Activated CD8-positive, alpha-beta T cell treated with anti-CD3 and anti-CD28 coated beads, Interleukin-2, amount 10 ng/mL, durations not matched to agents 7 days and 5 days (primary cell): ENCODE data around the gene APLP2. TPM values are rescaled to one million over a fixed set of nuclear protein-coding genes. Genes with fewer than 3 reads are reported as not detected.
"Not testable (repeated sequence)": the region's sequence is repeated elsewhere in the genome, so short reads cannot be mapped to it uniquely, and the experiment has no call there.

Experiments used
- ATAC-seq: fragments of 150-1000 bp; cut with Tn5 transposase; one replicate; pipeline ENCODE4 v1.10.0; 2021; ENCODE audit warnings: moderate library complexity
- CTCF ChIA-PET: fragments of 350-600 bp; sonication (Branson Sonifier 250); formaldehyde crosslinking; loops from one replicate; lab custom pipeline; 2021; ENCODE audit warnings: antibody characterized with exemption; lab: Charles Lee
- POLR2A ChIA-PET: fragments of 350-600 bp; sonication (Branson Sonifier 250); formaldehyde crosslinking; loops from one replicate; lab custom pipeline; 2021; ENCODE audit warnings: antibody characterized with exemption; lab: Charles Lee
- DNase-seq: peaks from one replicate; pipeline ENCODE4 v3.0.0-alpha.2; 2020
- H3K27ac Mint-ChIP-seq: one replicate; pipeline ENCODE4 v1.8.0; 2021; ENCODE audit warnings: mild to moderate bottlenecking, mixed read lengths
- H3K27me3 Mint-ChIP-seq: one replicate; pipeline ENCODE4 v1.8.0; 2021; ENCODE audit warnings: low read depth, mixed read lengths
- H3K36me3 Mint-ChIP-seq: one replicate; pipeline ENCODE4 v1.8.0; 2021; ENCODE audit warnings: low read depth, mixed read lengths
- H3K4me1 Mint-ChIP-seq: one replicate; pipeline ENCODE4 v1.8.0; 2021; ENCODE audit warnings: low read depth, mixed read lengths
- H3K4me3 Mint-ChIP-seq: one replicate; pipeline ENCODE4 v1.8.0; 2021; ENCODE audit warnings: mild to moderate bottlenecking, mixed read lengths
- H3K9me3 Mint-ChIP-seq: one replicate; pipeline ENCODE4 v1.8.0; 2022; ENCODE audit warnings: mixed read lengths; ENCODE audit not compliant: insufficient read depth
- total RNA-seq, 2 experiments: library from RNA; stranded (reverse); gene quantifications; one replicate each; pipeline ENCODE4 v1.2.3, GENCODE V29; 2021

Gene APLP2
- total RNA-seq, 2 experiments from 2014 or later = 16.5 to 17.0 TPM

DNA sequence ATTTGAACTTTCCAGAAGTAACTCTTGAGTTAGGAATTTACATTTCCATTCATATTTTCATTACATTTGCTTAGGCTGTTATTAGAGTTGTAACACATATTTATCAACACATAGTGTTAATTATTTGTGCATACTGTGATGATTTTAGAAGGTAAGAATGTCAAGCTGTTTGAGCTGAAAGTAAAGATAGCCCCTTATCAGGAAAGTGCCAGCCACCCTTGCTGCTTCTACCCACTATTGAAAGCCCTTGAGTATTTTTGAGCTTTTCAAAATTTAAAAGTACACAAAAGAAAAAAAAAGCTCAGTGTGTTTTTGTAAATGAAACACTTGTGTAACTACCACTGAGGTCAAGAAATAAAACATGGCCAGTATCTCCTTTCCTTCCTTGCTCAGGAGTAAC, 8.0 kb downstream of the APLP2 start:
- Mint-ChIP-seq H3K9me3 (no peaks in the 10 kb centered on the region), H3K36me3 (no peaks in the 10 kb centered on the region), H3K27me3 (peaks cover 6% of the 10 kb centered on the region), H3K4me1 (no peaks in the 10 kb centered on the region), H3K4me3 (no peak overlapping the region), H3K27ac (no peak overlapping the region)
- ATAC-seq (no peak), DNase-seq (no peak)
- CTCF ChIA-PET = interaction anchor here (0.7 to 2.2 kb wide), 3 partner anchors 54 to 155 kb away, joined by 3 to 8 read pairs (median 5); no protein-coding TSS in a partner anchor
- POLR2A ChIA-PET = no interaction called here

DNA sequence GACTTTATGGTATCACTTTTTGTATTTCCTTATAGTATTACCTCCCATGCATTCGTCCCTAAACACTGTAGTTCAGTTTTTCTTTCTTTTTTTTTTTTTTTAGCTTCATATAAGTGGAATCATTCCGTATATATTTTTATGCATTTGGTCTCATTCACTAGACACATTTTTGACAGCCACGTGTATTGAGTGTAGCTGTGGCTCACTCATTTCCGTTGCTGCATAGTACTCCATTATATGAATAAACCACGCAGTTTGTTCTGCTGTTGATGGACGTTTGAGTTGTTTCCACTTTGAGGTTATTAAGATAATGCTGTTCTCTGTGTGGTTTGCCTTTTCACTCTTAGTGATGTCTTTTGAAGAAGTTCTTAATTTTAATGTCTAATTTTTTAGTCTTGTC, 8.4 kb downstream of the APLP2 start:
- no peaks in the 10 kb centered on the region for H3K4me1 Mint-ChIP-seq
- ChIA-PET POLR2A (interaction anchor here (0.6 kb wide), 1 partner anchor 11 kb away, joined by 3 read pairs; no protein-coding TSS in a partner anchor), CTCF (interaction anchor here (0.7 to 2.2 kb wide), 3 partner anchors 53 to 155 kb away, joined by 3 to 8 read pairs (median 5); no protein-coding TSS in a partner anchor)
- no peaks in the 10 kb centered on the region for H3K36me3 Mint-ChIP-seq
- no peak overlapping the region for H3K4me3 Mint-ChIP-seq
- ATAC-seq (no peak), DNase-seq (no peak)
- no peaks in the 10 kb centered on the region for H3K9me3 Mint-ChIP-seq
- peaks cover 6% of the 10 kb centered on the region for H3K27me3 Mint-ChIP-seq
- no peak overlapping the region for H3K27ac Mint-ChIP-seq

DNA sequence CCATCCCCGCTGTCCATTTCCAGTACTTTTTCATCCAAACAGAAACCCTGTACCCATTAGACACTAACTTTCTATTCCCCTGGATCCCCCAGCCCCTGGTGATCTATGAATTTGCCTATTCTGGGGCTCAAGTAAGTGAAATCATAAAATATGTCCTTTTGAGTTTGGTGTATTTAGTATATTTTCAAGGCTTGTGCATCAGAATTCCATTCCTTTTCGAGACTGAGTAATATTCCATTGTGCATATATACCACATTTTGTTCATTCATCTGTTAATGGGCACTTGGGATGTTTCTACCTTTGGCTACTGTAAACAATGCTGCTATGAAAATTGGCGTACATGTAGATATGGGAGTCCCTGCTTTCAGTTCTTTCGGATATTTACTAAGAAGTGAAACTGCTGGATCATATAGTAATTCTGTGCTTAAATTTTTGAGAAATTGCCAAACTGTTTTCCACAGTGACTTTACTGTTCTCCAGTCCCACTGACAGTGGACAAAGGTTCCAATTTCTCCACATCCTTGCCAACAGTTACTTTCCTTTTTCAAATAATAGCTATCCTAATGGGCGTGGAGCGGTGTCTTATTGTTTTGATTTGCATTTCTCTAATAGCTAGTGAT, 16.1 kb downstream of the APLP2 start:
- ChIA-PET POLR2A (no interaction called here), CTCF (no interaction called here)
- Mint-ChIP-seq H3K27ac (no peak overlapping the region), H3K27me3 (peaks cover 4% of the 10 kb centered on the region), H3K4me1 (no peaks in the 10 kb centered on the region), H3K9me3 (no peaks in the 10 kb centered on the region), H3K36me3 (no peaks in the 10 kb centered on the region), H3K4me3 (no peak overlapping the region)
- no peak for DNase-seq
- ATAC-seq = no peak

DNA sequence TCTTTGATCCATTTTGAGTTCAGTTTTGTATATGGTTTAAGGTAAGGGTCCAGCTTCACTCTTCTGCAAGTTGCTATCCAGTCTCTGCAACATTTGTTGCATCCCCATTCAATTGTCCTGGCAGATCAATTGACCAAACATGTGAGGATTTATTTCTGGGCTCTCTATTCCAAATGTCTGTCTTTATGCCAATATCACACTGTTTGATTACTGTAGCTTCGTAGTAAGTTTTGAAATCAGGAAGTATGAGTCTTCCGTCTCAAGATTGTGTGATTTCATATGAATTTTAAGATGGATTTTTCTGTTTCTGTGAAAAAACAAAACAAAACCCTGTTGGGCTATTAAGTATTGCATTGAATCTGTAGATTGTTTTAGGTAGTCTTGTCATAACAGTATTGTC, 17.0 kb downstream of the APLP2 start:
- ATAC-seq (no peak), DNase-seq (no peak)
- no peak overlapping the region for H3K27ac Mint-ChIP-seq
- H3K9me3 Mint-ChIP-seq = no peaks in the 10 kb centered on the region
- POLR2A ChIA-PET = no interaction called here
- no peaks in the 10 kb centered on the region for H3K4me1 Mint-ChIP-seq
- CTCF ChIA-PET = interaction anchor here (1.3 kb wide), 1 partner anchor 15 kb away, joined by 4 read pairs; no protein-coding TSS in a partner anchor
- peaks cover 4% of the 10 kb centered on the region for H3K27me3 Mint-ChIP-seq
- no peak overlapping the region for H3K4me3 Mint-ChIP-seq
- H3K36me3 Mint-ChIP-seq = no peaks in the 10 kb centered on the region

DNA sequence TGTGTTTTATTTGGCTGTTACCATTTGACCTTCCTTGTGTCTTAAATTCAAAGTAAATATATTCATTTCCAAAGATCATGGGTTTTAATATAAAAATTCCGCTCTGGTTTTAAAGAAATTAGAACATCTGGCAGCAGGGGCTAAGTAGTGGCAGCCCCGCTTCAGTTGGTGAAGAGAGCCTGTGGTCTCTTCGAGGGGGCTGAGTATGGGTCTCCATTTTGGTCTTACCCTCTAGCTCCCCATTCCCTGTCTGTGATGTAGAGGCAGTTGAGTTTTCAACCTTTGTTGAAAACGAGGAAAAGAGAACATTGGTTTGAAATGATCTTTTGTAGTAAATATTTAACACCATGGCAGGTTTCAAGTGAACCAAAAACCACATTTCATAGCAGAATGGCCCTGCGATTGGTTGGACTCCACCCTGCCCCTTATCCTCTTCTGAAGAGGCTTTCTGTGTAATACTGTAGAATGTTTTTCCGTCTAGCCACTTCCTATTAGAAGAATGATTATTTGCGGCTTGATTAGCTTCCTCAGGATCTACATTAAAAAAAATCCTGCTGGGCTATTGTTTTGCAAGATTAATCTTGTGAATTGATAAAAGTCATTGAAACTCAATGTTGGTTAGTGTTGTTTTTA, 17.7 kb downstream of the APLP2 start:
- Mint-ChIP-seq H3K9me3 (no peaks in the 10 kb centered on the region), H3K36me3 (no peaks in the 10 kb centered on the region), H3K4me3 (no peak overlapping the region), H3K27ac (no peak overlapping the region), H3K27me3 (peaks cover 4% of the 10 kb centered on the region), H3K4me1 (no peaks in the 10 kb centered on the region)
- ChIA-PET CTCF (interaction anchor here (1.3 kb wide), 1 partner anchor 16 kb away, joined by 4 read pairs; no protein-coding TSS in a partner anchor), POLR2A (no interaction called here)
- no peak for ATAC-seq
- DNase-seq = no peak

DNA sequence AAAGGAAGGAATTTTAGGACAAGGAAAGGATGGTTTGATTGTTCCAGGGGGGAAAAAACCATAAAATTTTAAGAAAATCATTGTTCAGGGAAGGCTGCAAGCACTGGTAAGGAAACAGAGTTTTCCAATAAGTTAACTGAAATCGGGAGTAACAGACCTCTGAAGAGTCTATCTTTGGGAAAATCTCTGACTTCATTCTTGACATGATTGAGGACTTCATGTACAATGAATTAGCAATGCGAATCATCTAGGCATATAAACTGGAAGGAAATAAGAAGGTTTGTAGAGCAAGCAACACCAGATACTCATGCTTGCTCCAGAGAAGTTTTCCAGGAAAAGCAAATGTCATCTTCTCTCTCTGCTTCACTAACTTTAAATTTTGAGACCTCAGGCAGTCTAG, 18.5 kb downstream of the APLP2 start:
- H3K27me3 Mint-ChIP-seq = peaks cover 4% of the 10 kb centered on the region
- CTCF ChIA-PET = interaction anchor here (1.3 kb wide), 1 partner anchor 17 kb away, joined by 4 read pairs; no protein-coding TSS in a partner anchor
- H3K4me1 Mint-ChIP-seq = no peaks in the 10 kb centered on the region
- no peak for ATAC-seq
- H3K4me3 Mint-ChIP-seq = no peak overlapping the region
- DNase-seq = no peak
- H3K9me3 Mint-ChIP-seq = no peaks in the 10 kb centered on the region
- POLR2A ChIA-PET = no interaction called here
- H3K27ac Mint-ChIP-seq = no peak overlapping the region
- H3K36me3 Mint-ChIP-seq = no peaks in the 10 kb centered on the region

DNA sequence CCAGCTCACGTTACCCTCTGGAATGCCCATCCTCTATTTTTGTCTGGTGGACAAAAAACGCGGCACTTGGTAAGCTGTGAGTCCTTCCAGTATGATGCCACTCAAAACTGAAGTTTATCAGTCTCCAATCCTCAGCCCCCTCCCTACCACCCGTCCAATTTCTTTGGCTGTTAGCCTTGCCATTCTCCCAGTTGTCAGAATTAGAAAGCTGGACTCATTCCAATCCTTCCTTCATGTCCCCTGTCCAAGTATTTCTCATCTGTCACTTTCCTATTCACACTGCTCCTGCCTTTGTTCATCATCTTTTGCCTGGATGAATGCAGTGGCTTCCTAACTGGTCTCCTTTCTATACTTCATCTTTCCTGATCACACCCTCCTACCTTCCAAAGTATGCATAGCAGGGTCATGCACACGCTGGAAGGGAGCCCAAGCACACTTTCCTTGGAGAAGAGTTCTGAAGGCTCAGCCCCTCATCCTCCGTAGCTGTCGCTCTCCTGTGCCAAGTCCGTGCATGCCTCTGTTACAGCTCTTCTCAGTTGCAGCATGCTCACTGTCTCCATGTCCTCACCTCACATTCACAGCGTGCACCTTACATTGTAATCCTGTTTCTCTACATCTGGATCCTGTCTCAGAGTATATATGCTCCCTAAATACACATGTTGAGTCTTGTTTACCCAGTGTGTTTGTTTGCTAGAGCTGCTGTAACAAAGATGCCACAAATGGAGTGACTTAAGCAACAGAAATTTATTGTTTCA, 19.4 kb downstream of the APLP2 start:
- no peak overlapping the region for H3K27ac Mint-ChIP-seq
- CTCF ChIA-PET = no interaction called here
- no peaks in the 10 kb centered on the region for H3K36me3 Mint-ChIP-seq
- DNase-seq = no peak
- H3K9me3 Mint-ChIP-seq = no peaks in the 10 kb centered on the region
- POLR2A ChIA-PET = no interaction called here
- no peak overlapping the region for H3K4me3 Mint-ChIP-seq
- ATAC-seq = no peak
- no peaks in the 10 kb centered on the region for H3K4me1 Mint-ChIP-seq
- peaks cover 4% of the 10 kb centered on the region for H3K27me3 Mint-ChIP-seq

DNA sequence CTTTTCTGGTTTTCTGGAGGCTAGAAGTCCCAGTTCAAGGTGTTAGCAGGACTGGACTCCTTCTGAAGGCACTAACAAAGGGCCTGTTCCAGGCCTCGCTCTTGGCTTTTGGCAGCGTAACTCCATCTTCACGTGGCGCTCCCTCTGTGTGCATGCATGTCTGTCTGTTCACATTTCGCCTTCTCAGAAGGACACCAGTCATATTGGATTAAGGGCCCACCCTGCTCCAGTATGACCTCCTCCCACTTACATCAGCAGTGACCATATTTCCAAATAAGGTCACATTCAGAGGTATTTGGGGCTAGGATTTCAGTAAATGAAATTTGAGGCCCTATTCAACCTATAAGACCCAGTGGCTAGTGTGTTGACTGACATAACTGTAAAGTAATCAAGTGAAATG, 20.0 kb downstream of the APLP2 start:
- Mint-ChIP-seq H3K36me3 (no peaks in the 10 kb centered on the region), H3K27ac (no peak overlapping the region), H3K9me3 (no peaks in the 10 kb centered on the region), H3K4me3 (no peak overlapping the region), H3K27me3 (peaks cover 4% of the 10 kb centered on the region), H3K4me1 (no peaks in the 10 kb centered on the region)
- DNase-seq (no peak), ATAC-seq (no peak)
- POLR2A ChIA-PET = no interaction called here
- CTCF ChIA-PET = no interaction called here

DNA sequence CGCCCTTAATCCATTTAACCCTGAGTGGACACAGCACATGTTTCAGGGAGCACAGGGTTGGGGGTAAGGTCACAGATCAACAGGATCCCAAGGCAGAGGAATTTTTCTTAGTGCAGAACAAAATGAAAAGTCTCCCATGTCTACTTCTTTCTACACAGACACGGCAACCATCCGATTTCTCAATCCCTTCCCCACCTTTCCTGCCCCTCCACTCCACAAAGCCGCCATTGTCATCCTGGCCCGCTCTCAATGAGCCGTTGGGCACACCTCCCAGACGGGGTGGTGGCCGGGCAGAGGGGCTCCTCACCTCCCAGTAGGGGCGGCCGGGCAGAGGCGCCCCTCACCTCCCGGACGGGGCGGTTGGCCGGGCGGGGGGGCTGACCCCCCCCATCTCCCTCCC, 20.8 kb downstream of the APLP2 start:
- H3K4me1 Mint-ChIP-seq, H3K4me3 Mint-ChIP-seq, H3K27me3 Mint-ChIP-seq, ATAC-seq, POLR2A ChIA-PET, H3K9me3 Mint-ChIP-seq, DNase-seq, CTCF ChIA-PET, H3K27ac Mint-ChIP-seq, H3K36me3 Mint-ChIP-seq: not testable (repeated sequence)

DNA sequence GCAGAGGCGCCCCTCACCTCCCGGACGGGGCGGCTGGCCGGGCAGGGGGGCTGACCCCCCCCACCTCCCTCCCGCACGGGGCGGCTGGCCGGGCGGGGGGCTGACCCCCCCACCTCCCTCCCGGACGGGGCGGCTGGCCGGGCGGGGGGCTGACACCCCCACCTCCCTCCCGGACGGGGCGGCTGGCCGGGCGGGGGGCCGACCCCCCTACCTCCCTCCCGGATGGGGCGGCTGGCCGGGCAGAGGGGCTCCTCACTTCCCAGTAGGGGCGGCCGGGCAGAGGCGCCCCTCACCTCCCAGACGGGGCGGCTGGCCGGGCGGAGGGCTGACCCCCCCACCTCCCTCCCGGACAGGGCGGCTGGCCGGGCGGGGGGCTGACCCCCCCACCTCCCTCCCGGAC, 21.5 kb downstream of the APLP2 start:
- H3K27me3 Mint-ChIP-seq, H3K9me3 Mint-ChIP-seq, H3K4me3 Mint-ChIP-seq, CTCF ChIA-PET, H3K4me1 Mint-ChIP-seq, POLR2A ChIA-PET, H3K27ac Mint-ChIP-seq, ATAC-seq, DNase-seq, H3K36me3 Mint-ChIP-seq: not testable (repeated sequence)

DNA sequence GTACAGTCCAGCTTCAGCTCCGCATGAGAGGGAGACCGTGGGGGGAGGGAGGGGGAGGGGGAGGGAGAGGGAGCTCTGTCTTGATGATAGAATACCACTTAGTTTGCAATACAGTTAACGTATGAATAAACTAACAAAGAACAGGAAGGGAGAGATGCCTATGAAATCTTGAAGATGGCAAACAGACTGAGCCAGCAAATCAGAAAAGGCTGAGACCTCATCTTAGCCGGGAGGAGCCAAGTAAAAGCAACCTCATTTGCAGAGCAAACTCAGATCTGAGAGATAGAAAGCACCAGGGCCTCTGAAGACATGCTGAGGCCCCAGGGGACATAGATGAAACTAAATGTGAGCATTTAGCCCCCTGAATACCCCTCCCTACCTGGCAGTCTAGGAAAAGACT, 23.0 kb downstream of the APLP2 start:
- H3K36me3 Mint-ChIP-seq = no peaks in the 10 kb centered on the region
- H3K27me3 Mint-ChIP-seq = peaks cover 4% of the 10 kb centered on the region
- no peak overlapping the region for H3K27ac Mint-ChIP-seq
- ChIA-PET CTCF (no interaction called here), POLR2A (no interaction called here)
- ATAC-seq (no peak), DNase-seq (no peak)
- no peaks in the 10 kb centered on the region for H3K4me1 Mint-ChIP-seq
- H3K9me3 Mint-ChIP-seq = no peaks in the 10 kb centered on the region
- no peak overlapping the region for H3K4me3 Mint-ChIP-seq

DNA sequence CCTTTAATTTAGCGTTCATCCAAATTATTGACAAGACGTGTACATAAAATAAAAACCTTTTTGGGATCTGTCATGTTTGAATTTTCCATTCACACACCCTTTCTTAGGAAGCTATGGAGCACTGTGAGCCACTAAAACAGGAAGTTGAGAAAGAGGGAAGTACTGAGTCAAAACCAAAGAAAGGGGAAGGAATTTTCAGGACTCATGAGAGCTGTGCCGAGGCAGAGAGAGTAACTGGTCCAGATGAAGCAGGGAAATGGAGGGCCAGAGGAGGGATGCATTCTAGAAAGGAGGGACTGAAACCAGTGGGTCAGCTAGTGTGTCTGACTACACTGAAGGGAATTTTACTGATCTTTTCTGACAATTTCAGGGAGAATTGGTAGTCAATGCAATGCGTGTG, 24.9 kb downstream of the APLP2 start:
- Mint-ChIP-seq H3K27me3 (no peaks in the 10 kb centered on the region), H3K9me3 (no peaks in the 10 kb centered on the region), H3K27ac (no peak overlapping the region), H3K4me3 (no peak overlapping the region), H3K36me3 (no peaks in the 10 kb centered on the region), H3K4me1 (no peaks in the 10 kb centered on the region)
- no peak for ATAC-seq
- ChIA-PET POLR2A (no interaction called here), CTCF (no interaction called here)
- DNase-seq = no peak
